NCI-H1105 (cell line): Measurements from ENCODE around the gene SENP7.
"Not testable (repeated sequence)": the region's sequence is repeated elsewhere in the genome, so short reads cannot be mapped to it uniquely, and the experiment has no call there.

Experiments used
- DNase-seq: peaks from one replicate; lab custom pipeline; 2025; lab: John Stamatoyannopoulos, UW

Gene SENP7

GRCh38 chr3:101521211-101521701 lies 8.2 kb upstream of the SENP7 start:
- DNase-seq, result no peak

GRCh38 chr3:101519685-101520365 lies 6.8 kb upstream of the SENP7 start:
- no peak for DNase-seq

DNA sequence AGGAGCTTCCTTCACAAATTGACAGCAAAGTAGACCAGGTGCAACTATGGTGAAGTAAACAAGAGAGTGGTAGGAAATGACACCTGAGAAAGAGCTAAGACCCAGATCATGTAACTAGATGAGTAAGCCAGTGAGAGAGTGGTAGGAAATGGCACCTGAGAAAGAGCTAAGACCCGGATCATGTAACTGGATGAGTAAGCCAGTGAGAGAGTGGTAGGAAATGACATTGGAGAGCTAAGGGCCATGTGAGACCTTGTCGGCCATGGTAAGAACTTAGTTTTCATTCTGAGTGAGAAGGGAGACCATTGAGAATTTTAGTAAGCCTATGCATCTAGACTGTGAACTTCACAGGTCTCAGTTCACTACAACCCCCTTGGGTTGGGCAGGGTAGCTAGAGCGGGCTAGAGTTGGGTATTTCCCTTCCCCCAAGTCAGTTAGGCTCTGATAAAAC lies 5.4 kb upstream of the SENP7 start:
- DNase-seq, result no peak

GRCh38 chr3:101513419-101513986 lies 491 bp upstream of the SENP7 start:
- no peak for DNase-seq

DNA sequence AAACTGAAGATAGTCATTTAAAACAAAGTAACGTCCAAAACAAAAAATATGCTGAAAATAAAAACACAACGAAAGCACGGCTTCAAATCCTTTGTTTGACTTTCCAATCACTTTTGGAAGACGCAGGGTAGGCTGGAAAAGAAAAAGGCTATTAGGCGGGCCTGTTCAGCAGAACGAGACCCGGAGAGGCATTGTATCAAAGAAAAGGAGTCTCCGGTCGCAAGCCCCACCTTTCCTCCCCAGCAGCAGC lies 691 bp downstream of the SENP7 start:
- no peak for DNase-seq

DNA sequence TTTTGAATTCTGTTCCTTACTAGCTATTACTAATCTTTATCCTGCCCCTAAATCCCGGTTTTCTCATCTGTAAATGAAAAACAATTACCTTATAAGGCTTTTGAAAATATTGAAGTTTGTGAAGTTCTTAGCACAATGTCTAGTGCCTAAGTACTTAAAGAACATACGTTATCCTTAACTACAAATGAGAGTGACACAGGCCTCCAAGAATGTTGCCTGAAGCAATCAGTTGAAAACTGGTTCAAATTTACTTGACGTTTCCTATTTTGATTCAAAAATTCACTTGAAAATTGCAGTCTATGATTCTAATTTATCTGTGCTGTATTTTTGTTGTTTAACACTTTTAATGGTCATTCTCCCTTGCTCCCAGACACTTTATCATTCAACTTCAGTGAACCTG lies 3.2 kb downstream of the SENP7 start:
- DNase-seq, result no peak

DNA sequence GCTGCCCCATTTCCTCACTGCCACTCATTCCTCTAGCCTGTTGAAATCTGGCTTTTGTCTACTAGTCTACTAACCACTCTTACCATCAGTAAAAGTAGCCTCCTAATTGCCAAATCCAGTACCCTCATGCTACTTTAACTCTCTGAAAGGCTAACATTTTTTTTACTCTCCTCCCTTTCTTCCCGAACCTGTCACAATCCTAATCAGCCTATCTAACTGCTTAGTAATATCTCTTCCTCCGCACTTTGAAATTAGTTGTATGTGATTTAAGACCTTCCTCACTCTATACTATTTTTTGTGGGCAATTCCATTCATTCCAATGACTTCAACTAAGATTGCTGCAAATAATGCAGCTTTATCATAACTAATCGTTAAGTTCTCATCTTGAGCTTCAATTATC lies 3.7 kb downstream of the SENP7 start:
- DNase-seq, result no peak

DNA sequence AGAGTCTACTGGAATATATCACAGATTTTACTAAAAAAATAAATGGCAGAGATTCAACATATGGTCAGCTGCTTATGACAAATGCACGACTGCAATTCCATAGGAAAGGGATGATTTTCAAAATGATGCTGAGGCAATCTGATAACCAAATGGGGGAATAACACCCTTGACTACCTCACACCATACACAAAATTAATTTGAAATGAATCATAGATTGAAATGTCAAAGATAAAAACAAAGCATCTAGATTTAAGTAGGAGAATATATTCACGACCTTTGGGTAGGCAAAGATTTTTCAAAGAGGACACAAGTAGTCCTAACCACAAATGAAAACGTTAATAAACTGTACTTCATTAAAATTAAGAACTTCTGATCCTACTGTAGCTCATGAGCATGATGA lies 11.2 kb downstream of the SENP7 start:
- no peak for DNase-seq

- DNase-seq, result no peak
These were observed 12.8 kb downstream of the SENP7 start for GRCh38 chr3:101500208-101500607.

- no peak for DNase-seq
These were observed 15.2 kb downstream of the SENP7 start for GRCh38 chr3:101497803-101498202.

- DNase-seq, result no peak
These were observed 17.5 kb downstream of the SENP7 start for GRCh38 chr3:101495552-101495951.

DNA sequence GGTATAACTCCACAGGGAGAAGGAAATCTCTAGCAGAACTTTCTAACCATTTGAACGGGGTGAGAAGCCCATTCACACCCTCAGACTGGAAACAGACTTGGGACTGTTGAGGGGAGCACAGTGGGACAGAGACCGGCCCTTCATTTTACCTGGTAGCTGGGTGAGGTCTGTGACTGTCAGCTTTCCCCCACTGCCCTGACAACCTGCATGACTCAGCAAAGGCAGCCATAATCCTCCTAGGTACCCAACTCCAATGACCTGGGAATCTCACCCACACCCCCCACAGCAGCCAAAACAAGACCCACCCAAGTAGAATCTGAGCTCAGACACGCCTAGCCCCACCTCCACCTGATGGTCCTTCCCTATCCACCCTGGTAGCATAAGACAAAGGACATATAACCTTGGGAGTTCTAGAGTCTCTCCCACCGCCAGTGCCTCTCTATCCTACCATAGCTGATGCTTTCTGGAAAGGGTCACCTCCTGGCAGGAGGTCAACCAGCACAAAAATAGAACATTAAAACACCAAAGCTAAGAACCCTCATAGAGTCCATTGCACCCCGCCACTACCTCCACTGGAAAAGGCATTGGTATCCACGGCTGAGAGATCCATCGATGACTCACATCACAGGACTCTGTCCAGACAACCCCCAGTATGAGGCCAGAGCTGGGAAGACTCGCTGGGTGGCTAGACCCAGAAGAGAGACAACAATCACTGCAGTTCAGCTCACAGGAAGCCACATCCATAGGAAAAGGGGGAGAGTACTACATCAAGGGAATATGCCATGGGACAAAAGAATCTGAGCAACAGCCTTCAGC lies 28.0 kb downstream of the SENP7 start:
- DNase-seq, result no peak

DNA sequence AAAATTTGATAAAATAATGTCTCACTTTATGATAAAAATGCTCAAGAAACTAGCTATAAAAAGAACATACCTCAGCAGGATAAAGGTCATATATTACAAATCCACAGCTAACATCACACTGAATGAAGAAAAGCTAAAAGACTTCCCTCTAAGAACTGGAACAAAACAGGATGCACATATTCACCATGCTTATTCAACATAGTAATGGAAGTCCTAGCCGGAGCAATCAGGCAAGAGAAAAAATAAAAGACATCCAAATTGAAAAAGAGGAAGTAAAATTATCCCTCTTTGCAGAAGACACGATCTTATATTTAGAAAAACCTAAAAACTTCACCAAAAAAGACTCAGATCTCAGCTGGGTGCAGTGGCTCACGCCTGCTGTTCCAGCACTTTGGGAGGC lies 34.0 kb downstream of the SENP7 start:
- no peak for DNase-seq

DNA sequence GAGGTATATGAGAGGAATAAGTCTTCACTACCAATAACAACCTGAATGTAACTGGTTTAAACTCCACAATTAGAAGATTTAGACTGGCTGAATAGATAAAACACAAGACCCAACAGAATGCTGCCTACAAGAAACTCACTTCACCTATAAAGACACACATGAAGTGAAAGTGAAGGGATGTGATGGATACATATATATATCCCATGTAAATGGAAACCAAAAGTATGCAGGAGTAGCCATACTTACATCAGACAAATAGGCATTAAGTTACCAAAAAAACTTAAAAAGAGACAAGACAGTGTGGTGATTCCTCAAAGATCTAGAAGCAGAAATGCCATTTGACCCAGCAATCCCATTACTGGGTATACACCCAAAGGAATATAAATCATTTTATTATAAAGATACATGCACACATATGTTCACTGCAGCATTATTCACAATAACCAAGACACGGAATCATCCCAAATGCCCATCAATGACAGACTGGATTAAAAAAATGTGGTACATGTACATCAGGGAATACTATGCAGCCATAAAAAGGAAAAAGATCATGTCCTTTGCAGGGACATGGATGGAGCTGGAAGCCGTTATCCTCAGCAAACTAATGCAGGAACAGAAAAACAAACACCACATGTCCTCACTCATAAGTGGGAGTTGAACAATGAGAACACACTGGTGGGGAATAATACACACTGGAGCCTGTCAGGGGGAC lies 38.0 kb downstream of the SENP7 start:
- DNase-seq, result not testable (repeated sequence)

DNA sequence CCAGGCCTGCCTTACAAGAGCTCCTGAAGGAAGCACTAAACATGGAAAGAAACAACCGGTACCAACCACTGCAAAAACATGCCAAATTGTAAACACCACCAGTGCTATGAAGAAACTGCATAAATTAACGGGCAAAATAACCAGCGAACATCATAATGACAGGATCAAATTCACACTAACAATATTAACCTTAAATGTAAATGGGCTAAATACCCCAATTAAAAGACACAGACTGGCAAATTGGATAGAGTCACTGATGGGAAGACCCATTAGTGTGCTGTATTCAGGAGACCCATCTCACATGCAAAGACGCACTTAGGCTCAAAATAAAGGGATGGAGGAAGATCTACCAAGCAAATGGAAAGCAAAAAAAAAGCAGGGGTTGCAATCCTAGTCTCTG lies 44.3 kb downstream of the SENP7 start:
- not testable (repeated sequence) for DNase-seq

GRCh38 chr3:101467310-101467663 lies 45.7 kb downstream of the SENP7 start:
- DNase-seq, result not testable (repeated sequence)

GRCh38 chr3:101466465-101467309 lies 46.3 kb downstream of the SENP7 start:
- DNase-seq, result no peak

- DNase-seq, result no peak
These were observed 48.8 kb downstream of the SENP7 start for GRCh38 chr3:101464235-101464634.

GRCh38 chr3:101461451-101461850 lies 51.6 kb downstream of the SENP7 start:
- no peak for DNase-seq

DNA sequence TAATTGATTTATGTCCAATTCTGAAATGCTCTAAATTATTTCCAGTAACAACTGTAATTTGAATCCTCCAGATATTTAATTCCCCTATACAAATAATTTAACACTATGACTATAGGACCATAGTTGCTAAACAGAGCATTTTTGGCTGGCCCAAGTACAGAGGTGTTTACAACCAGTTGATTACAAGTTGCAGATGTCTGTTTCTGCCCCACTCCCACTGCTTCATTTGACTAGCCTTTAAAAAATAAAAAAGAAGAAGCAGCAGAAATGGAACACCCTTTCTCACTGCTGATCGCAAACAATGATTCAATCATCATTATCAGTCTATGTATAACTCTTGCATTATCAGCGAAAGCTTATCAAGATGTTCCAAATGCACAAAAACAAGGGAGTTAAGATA lies 54.6 kb downstream of the SENP7 start:
- DNase-seq, result no peak

DNA sequence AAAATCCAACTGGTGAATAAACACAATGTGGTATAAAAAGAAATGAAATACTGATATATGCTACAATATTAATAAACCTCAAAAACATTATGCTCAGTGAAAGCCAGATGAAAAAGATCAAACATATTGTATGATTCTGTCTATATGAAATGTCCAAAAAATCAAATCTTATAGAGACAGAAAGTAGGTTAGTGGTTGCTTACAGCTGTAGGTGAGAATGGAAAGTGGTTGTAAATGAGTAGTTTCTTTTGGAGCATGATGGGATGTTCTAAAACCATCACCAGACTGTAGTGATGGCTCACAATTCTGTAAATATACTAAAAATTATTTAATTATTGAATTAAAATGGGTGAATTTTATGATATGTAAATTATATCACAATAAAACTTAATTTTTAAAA lies 58.4 kb downstream of the SENP7 start:
- DNase-seq, result no peak

DNA sequence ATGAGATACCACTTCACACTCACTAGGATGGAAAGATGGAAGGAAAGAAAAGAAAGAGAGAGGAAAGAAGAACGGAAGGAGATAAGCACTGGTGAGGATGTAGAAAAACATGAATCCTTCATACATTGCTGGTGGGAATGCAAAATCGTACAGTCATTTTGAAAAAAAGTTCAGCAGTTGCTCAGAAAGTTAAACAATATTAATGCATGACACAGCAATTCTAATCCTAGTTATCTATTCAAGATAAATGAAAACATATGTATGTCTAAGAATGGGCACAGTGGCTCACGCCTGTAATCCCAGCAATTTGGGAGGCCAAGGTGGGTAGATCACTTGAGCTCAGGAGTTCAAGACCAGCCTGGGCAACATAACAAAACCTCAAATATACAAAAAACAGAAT lies 59.1 kb downstream of the SENP7 start:
- no peak for DNase-seq
